GM20000 (cell line): ENCODE measurements around the gene IL12RB1.

Experiments
- DNase-seq: peaks from one replicate; pipeline ENCODE4 v3.0.0; 2012; ENCODE audit warnings: low spot score
- CTCF ChIP-seq: IDR thresholded peaks from 2 replicates; pipeline ENCODE4 v1.5.1; 2012; ENCODE audit warnings: mild to moderate bottlenecking, control low read depth; ENCODE audit errors: extremely low read depth, missing control alignments

The IL12RB1 gene

GRCh38 chr19:18023622-18024251 lies 63.0 kb downstream of the IL12RB1 start:
- no peak for DNase-seq
- TF ChIP-seq CTCF: no peak

GRCh38 chr19:18021121-18021755 lies 65.5 kb downstream of the IL12RB1 start:
- DNase-seq: no peak
- TF ChIP-seq CTCF: no peak

- DNase-seq: no peak
- TF ChIP-seq CTCF: no peak
Measured at GRCh38 chr19:18020212-18021085, 66.3 kb downstream of the IL12RB1 start.

GRCh38 chr19:18017275-18018083 lies 69.3 kb downstream of the IL12RB1 start:
- DNase-seq: no peak
- TF ChIP-seq CTCF: no peak

GRCh38 chr19:18016209-18016910 lies 70.4 kb downstream of the IL12RB1 start:
- no peak for DNase-seq
- TF ChIP-seq CTCF: no peak

- no peak for TF ChIP-seq CTCF
- DNase-seq: no peak
Measured at GRCh38 chr19:18014197-18014596, 72.5 kb downstream of the IL12RB1 start.
